Neural crest cell (in vitro differentiated cells): Measurements from ENCODE around the gene EPHA6. TPM values are rescaled to one million over a fixed set of nuclear protein-coding genes. Genes with fewer than 3 reads are reported as not detected.

Experiments
- DNase-seq: peaks from one replicate; pipeline ENCODE4 v3.0.0; 2021; ENCODE audit warnings: low read depth, mixed read lengths, low spot score
- H3K27ac Mint-ChIP-seq: one replicate; pipeline ENCODE4 v1.8.0; 2021; ENCODE audit warnings: mild to moderate bottlenecking, mixed read lengths; ENCODE audit not compliant: unreplicated experiment
- H3K27me3 Mint-ChIP-seq: 2 replicates; pipeline ENCODE4 v1.8.0; 2021; ENCODE audit warnings: low read depth, mild to moderate bottlenecking, mixed read lengths
- H3K36me3 Mint-ChIP-seq: 2 replicates; pipeline ENCODE4 v1.8.0; 2021; ENCODE audit warnings: low read depth, mild to moderate bottlenecking, mixed read lengths
- H3K4me1 Mint-ChIP-seq: 2 replicates; pipeline ENCODE4 v1.8.0; 2021; ENCODE audit warnings: mixed read lengths
- H3K4me3 Mint-ChIP-seq: one replicate; pipeline ENCODE4 v1.8.0; 2021; ENCODE audit warnings: mild to moderate bottlenecking, mixed read lengths
- H3K9me3 Mint-ChIP-seq: 2 replicates; pipeline ENCODE4 v1.8.0; 2021; ENCODE audit warnings: mixed read lengths
- total RNA-seq: library from RNA; stranded (reverse); gene quantifications from 2 replicates; pipeline ENCODE4 v1.2.1, GENCODE V29; 2021
- TF ChIP-seq, protein P1 (sequence below): fragments of 200-600 bp; sonication (generic); conservative IDR thresholded peaks from 2 replicates; pipeline ENCODE4 v1.5.0; 2021; ENCODE audit warnings: antibody characterized with exemption, mild to moderate bottlenecking

Gene EPHA6
- total RNA-seq, 1 donor from 2014 or later: 0.96 TPM

DNA sequence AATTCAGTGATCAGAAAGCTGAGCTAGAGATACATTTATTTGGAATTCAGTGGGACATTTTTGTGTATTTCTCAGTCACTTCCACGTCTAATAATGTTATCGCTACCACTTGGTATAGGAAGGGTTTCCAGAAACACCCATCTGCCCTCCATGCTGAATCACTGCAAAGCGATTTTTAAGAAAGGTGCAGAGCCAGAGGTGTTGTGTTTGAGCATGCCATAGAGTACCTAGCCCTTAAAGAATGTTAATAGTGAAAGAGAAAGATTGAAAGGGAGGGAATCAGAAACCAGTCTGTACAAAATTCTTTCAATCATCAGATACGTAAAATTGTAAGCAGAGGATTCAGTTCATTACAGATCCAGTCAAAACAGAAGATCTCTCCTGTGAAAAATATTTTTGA lies 870.1 kb downstream of the EPHA6 start:
- H3K4me3 Mint-ChIP-seq: no peak overlapping the region
- H3K27ac Mint-ChIP-seq: no peak overlapping the region
- no peak for DNase-seq
- TF ChIP-seq, protein P1, sequence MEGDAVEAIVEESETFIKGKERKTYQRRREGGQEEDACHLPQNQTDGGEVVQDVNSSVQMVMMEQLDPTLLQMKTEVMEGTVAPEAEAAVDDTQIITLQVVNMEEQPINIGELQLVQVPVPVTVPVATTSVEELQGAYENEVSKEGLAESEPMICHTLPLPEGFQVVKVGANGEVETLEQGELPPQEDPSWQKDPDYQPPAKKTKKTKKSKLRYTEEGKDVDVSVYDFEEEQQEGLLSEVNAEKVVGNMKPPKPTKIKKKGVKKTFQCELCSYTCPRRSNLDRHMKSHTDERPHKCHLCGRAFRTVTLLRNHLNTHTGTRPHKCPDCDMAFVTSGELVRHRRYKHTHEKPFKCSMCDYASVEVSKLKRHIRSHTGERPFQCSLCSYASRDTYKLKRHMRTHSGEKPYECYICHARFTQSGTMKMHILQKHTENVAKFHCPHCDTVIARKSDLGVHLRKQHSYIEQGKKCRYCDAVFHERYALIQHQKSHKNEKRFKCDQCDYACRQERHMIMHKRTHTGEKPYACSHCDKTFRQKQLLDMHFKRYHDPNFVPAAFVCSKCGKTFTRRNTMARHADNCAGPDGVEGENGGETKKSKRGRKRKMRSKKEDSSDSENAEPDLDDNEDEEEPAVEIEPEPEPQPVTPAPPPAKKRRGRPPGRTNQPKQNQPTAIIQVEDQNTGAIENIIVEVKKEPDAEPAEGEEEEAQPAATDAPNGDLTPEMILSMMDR: no peak
- H3K9me3 Mint-ChIP-seq: no peaks in the 10 kb centered on the region
- H3K27me3 Mint-ChIP-seq: no peaks in the 10 kb centered on the region
- H3K4me1 Mint-ChIP-seq: no peaks in the 10 kb centered on the region
- H3K36me3 Mint-ChIP-seq: no peaks in the 10 kb centered on the region

DNA sequence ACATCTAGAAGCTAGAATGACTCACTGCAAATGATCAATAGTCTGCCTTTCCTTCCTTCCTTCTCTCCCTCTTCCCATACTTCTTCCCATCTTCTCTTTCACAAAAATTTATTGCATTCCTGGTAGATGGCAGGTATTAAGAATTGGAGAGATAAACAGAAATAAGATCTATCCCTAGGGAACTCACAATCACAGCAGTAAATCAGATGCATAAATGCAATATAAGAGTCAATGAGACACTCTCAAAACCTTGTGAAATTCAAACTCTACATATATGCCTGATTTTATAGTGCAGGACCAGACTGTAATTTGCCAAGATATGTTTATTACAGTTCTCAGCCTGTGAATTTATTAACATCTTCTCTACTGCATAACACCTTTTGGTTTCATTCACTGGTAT lies 871.9 kb downstream of the EPHA6 start:
- Mint-ChIP-seq H3K4me1 (no peaks in the 10 kb centered on the region), H3K9me3 (peaks cover 5% of the 10 kb centered on the region), H3K36me3 (no peaks in the 10 kb centered on the region), H3K27ac (no peak overlapping the region), H3K4me3 (no peak overlapping the region), H3K27me3 (no peaks in the 10 kb centered on the region)
- TF ChIP-seq, protein P1: no peak
- no peak for DNase-seq

- peaks cover 5% of the 10 kb centered on the region for H3K9me3 Mint-ChIP-seq
- no peaks in the 10 kb centered on the region for H3K27me3 Mint-ChIP-seq
- H3K4me1 Mint-ChIP-seq: no peaks in the 10 kb centered on the region
- H3K4me3 Mint-ChIP-seq: no peak overlapping the region
- H3K27ac Mint-ChIP-seq: no peak overlapping the region
- H3K36me3 Mint-ChIP-seq: no peaks in the 10 kb centered on the region
- DNase-seq: no peak
- TF ChIP-seq, protein P1: no peak
These were observed 873.3 kb downstream of the EPHA6 start for GRCh38 chr3:97687734-97688133.

GRCh38 chr3:97689111-97689510 lies 874.7 kb downstream of the EPHA6 start:
- H3K27ac Mint-ChIP-seq: no peak overlapping the region
- no peaks in the 10 kb centered on the region for H3K27me3 Mint-ChIP-seq
- peaks cover 5% of the 10 kb centered on the region for H3K9me3 Mint-ChIP-seq
- no peak overlapping the region for H3K4me3 Mint-ChIP-seq
- H3K36me3 Mint-ChIP-seq: no peaks in the 10 kb centered on the region
- TF ChIP-seq, protein P1: no peak
- DNase-seq: no peak
- no peaks in the 10 kb centered on the region for H3K4me1 Mint-ChIP-seq

DNA sequence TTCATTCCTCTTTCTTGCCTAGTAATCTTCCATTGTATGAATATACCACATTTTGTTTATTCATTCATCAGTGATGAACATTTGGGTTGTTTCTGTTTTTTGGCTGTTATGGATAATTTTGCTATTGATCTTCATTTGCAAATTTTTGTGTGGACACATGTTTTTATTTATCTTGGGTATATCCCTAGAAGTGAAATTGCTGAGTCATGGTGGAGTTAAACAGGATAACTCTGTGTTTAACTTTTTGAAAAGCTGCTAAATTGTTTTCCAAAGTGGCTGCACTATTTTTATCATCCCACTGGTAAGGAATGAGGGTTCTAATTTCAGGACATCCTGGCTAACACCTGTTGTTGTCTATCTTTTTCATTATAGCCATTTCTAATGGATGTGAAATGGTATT lies 875.6 kb downstream of the EPHA6 start:
- no peak for DNase-seq
- Mint-ChIP-seq H3K27me3 (no peaks in the 10 kb centered on the region), H3K36me3 (no peaks in the 10 kb centered on the region), H3K4me3 (no peak overlapping the region), H3K9me3 (peaks cover 5% of the 10 kb centered on the region), H3K27ac (no peak overlapping the region), H3K4me1 (no peaks in the 10 kb centered on the region)
- TF ChIP-seq, protein P1: no peak

DNA sequence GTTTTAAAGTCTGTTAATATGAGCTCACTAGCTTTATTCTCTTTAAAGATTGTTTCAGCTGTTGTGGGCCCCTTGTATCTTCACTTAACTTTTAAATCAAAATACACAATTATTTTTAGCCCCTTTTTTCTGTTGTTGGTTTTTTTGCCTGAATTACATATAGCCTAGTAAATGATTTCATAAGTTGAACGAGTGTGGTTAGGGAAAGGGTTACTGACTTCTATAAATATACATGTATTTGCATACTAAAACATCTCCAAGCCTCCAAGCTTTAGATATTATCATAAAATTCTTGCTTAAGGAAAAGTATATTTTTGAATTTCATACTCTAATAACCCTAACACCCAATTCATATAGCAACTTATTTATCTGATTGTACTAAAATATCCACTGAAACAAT lies 877.0 kb downstream of the EPHA6 start:
- Mint-ChIP-seq H3K9me3 (peaks cover 5% of the 10 kb centered on the region), H3K4me1 (no peaks in the 10 kb centered on the region), H3K4me3 (no peak overlapping the region), H3K27me3 (no peaks in the 10 kb centered on the region), H3K27ac (no peak overlapping the region), H3K36me3 (no peaks in the 10 kb centered on the region)
- DNase-seq: no peak
- TF ChIP-seq, protein P1: no peak
